ENCODE results near the gene NR5A1. TPM values are rescaled to one million over a fixed set of nuclear protein-coding genes. Genes with fewer than 3 reads are reported as not detected.

NR5A1 gene
- total RNA-seq, 4 donors from 2014 or later: not detected

DNA sequence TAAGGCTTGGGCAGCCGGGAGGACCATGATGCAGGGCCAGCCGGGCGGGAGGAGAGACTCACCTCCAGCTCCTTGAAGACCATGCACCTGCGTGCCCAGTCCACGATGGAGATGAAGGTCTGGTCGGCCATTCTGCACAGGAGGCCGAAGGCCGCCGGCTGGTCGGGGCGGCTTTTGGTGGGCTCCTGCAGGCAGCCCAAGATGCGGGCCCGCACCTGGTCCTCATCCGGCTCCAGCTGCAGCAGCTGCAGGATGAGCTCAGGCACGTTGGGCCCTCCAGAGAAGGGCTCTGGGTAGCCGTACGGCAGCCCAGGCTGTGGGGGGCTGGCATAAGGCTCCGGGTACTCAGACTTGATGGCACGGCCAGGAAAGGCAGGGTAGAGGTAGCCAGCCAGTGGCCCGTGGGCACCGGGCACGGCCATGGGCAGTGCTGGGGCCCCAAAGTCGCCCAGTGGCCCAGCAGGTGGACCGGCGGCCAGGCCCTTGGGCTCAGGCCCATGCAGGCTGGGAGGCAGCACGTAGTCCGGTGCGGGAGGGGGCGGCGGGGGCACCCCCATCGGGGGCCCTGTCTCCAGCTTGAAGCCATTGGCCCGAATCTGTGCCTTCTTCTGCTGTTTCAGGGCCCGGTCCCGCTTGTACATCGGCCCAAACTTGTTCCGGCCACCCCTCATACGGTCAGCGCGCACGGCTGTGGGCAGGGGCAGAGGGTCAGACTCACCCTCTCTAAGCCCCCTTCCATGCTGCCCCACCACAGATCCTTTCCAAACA is 7.0 kb downstream of the NR5A1 start:
- peaks cover 18 to 100% (median 25%) of the 10 kb centered on the region in 4 donors for H3K27me3 ChIP-seq
- H3K4me3 ChIP-seq: no peak overlapping the region

DNA sequence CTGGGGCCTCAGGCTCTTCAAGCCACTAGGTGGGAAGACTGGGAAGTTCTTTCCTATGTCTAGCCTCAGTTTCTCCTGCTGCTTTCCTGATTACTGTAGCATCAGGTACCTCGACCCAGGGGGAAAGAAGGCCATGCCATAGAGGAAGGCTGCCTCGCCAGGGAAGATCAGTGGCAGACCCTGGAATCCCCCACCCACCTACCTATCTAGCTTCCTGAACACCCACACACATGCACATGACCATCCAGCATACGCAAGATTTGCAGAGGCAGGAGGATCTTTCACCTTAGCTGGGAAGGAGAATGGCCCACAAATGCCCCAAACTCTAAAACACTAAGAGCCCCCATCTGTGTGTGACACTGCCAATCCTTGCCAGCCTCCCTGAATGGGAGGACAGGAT is 8.0 kb downstream of the NR5A1 start:
- no peak for TF ChIP-seq CTCF (IDR thresholded peaks at IDR 0.05)
- TF ChIP-seq POLR2A (IDR thresholded peaks at IDR 0.05): no peak
- Histone ChIP-seq H3K27ac (no peak overlapping the region), H3K4me1 (peaks cover 7 to 18% (median 10%) of the 10 kb centered on the region in 3 donors), H3K4me3 (no peak overlapping the region), H3K36me3 (no peaks in the 10 kb centered on the region), H3K9me3 (no peaks in the 10 kb centered on the region), H3K27me3 (peaks cover 11 to 98% (median 20%) of the 10 kb centered on the region in 4 donors)
- DNase-seq: no peak
- 41 to 83% methylated on average over 1 to 2 of the region's 3 CpGs for WGBS, 2 donors
- intact Hi-C loops (cut with DNase I): no loop called here

More for the DNA sequence above, 7.0 kb downstream of the NR5A1 start:
- no peak for DNase-seq
- H3K4me1 ChIP-seq: peaks cover 9 to 26% (median 16%) of the 10 kb centered on the region in 3 donors
- intact Hi-C loops (cut with DNase I): no loop called here
- WGBS, 2 donors: 86% methylated on average over 7 of the region's 40 CpGs
- H3K36me3 ChIP-seq: no peaks in the 10 kb centered on the region
- H3K9me3 ChIP-seq: no peaks in the 10 kb centered on the region
- no peak overlapping the region for H3K27ac ChIP-seq
- TF ChIP-seq POLR2A (IDR thresholded peaks at IDR 0.05): no peak
- no peak for TF ChIP-seq CTCF (IDR thresholded peaks at IDR 0.05)

DNA sequence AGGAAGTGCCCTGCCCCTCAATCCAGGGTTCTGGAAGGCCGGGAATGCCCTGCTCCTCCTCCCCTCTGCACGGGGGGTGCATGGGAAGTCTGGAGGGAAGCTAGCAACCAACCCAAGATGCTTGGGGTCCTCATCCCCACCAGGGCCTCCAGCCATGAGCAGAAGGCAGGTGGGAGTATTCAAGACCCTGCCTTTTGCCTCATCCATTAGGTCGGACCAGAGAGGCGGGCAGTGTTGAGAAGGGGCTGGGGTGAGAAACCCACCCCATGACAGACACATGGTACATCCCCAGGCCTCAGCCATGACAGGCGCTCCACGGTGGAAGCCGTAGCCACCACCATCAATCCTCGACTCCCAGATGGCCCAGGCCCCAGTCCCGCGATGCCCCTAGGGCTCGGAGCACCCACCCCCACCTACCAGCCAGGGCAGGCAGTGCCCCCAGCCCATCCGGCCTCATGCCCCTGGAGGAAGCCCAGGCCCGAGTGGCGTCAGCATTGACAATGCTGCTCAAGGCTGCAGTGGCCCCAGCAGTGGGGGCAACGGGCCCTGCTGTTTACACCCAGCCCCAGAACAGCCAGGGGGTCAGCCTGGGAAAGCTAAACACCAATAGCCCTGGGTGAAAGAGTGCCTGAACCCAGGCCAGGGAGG is 8.6 kb downstream of the NR5A1 start:
- Histone ChIP-seq H3K4me1 (peaks cover 1 to 12% (median 4%) of the 10 kb centered on the region in 3 donors), H3K27ac (no peak overlapping the region), H3K27me3 (peaks cover 8 to 96% (median 16%) of the 10 kb centered on the region in 4 donors), H3K4me3 (no peak overlapping the region), H3K36me3 (no peaks in the 10 kb centered on the region), H3K9me3 (no peaks in the 10 kb centered on the region)
- DNase-seq: no peak
- TF ChIP-seq CTCF (IDR thresholded peaks at IDR 0.05): no peak
- no peak for TF ChIP-seq POLR2A (IDR thresholded peaks at IDR 0.05)
- intact Hi-C loops (cut with DNase I): no loop called here
- 39 to 48% methylated on average over 2 to 4 of the region's 15 CpGs for WGBS, 2 donors

DNA sequence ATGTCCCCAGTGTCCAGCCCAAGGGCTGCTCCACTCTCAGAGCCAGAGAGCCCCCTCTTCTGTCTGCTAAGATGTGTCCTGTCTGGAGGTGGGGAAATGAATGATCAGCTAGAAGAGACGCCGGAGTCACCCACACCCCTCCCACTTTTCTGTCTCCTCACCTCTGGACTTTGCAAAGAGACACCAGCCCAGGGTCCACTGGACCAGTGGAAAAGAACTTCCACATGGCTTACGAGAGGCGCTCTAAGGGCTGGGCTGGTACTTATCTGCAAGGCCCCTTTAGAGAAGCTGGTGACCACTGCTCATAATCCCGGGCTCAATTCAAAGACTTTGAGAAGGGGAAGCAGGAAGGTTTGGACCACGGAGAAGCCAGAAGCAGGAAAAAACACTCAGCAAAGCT is 9.2 kb downstream of the NR5A1 start:
- Histone ChIP-seq H3K27ac (no peak overlapping the region), H3K4me1 (peaks cover 0 to 6% (median 0%) of the 10 kb centered on the region in 3 donors), H3K27me3 (peaks cover 3 to 96% (median 13%) of the 10 kb centered on the region in 4 donors), H3K36me3 (no peaks in the 10 kb centered on the region), H3K4me3 (no peak overlapping the region), H3K9me3 (no peaks in the 10 kb centered on the region)
- TF ChIP-seq POLR2A (IDR thresholded peaks at IDR 0.05) (no peak), CTCF (IDR thresholded peaks at IDR 0.05) (no peak)
- WGBS, 2 donors: 44 to 69% methylated on average over 2 to 6 of the region's 6 CpGs
- intact Hi-C loops (cut with DNase I): no loop called here
- no peak for DNase-seq

GRCh38 chr9:124497441-124497840 is 9.8 kb downstream of the NR5A1 start:
- Histone ChIP-seq H3K4me1 (no peaks in the 10 kb centered on the region), H3K36me3 (no peaks in the 10 kb centered on the region), H3K9me3 (no peaks in the 10 kb centered on the region), H3K27ac (no peak overlapping the region), H3K4me3 (no peak overlapping the region), H3K27me3 (peaks cover 0 to 95% (median 7%) of the 10 kb centered on the region in 4 donors)
- DNase-seq: no peak
- intact Hi-C loops (cut with DNase I): no loop called here
- WGBS, 2 donors: 81 to 95% methylated on average over 4 to 8 of the region's 8 CpGs
- TF ChIP-seq CTCF (IDR thresholded peaks at IDR 0.05) (no peak), POLR2A (IDR thresholded peaks at IDR 0.05) (no peak)
